Tibial artery (tissue), 4 donors: Measurements from ENCODE around the gene LRRTM3.

ENCODE experiments used
- DNase-seq, 2 donors: peaks; one replicate each; pipeline ENCODE4 v3.0.0-alpha.2; 2019
- H3K27ac ChIP-seq, 2 donors: fragments of 200-600 bp; sonication (generic) in 1 of 2; 1 replicate in 1 of 2; 2 replicates in 1 of 2; pipeline ENCODE4 v1.5.1; 2018 to 2019; ENCODE audit warnings: mild to moderate bottlenecking in 1 of 2
- H3K27me3 ChIP-seq, 2 donors: fragments of 200-600 bp; sonication (generic) in 1 of 2; one replicate each; pipeline versions ENCODE4 v1.5.1 to v1.6.0; 2016 to 2019
- H3K36me3 ChIP-seq, 3 donors: fragments of 200-600 bp; sonication (generic) in 2 of 3; one replicate each; pipeline ENCODE4 v1.5.1; 2016 to 2019; ENCODE audit warnings: mild to moderate bottlenecking in 2 of 3
- H3K4me1 ChIP-seq, 4 donors: fragments of 200-600 bp; sonication (generic) in 2 of 4; 1 replicate in 3 of 4; 2 replicates in 1 of 4; pipeline ENCODE4 v1.5.1; 2016 to 2019
- H3K4me3 ChIP-seq, 2 donors: fragments of 200-600 bp; sonication (generic) in 1 of 2; 1 replicate in 1 of 2; 2 replicates in 1 of 2; pipeline ENCODE4 v1.5.1; 2018 to 2019; ENCODE audit warnings: mild to moderate bottlenecking in 2 of 2
- H3K9me3 ChIP-seq, 3 donors: fragments of 200-600 bp; sonication (generic) in 1 of 3; one replicate each; pipeline ENCODE4 v1.5.1; 2016 to 2019
- intact Hi-C: fragments of 100-400 bp; cut with DNase I; formaldehyde crosslinking; loops from one replicate; pipeline ENCODE4 v1.15.0; 2023; ENCODE audit warnings: low total_unique reads
- TF ChIP-seq, protein P1 (sequence below), 2 experiments: fragments of 200-600 bp in 1 of 2; fragments of 450-650 bp in 1 of 2; IDR thresholded peaks; one replicate each; pipeline ENCODE4 v1.5.1; 2017 to 2019; ENCODE audit warnings: antibody characterized with exemption in 2 of 2, mild to moderate bottlenecking in 1 of 2, moderate library complexity in 1 of 2

LRRTM3 gene

DNA sequence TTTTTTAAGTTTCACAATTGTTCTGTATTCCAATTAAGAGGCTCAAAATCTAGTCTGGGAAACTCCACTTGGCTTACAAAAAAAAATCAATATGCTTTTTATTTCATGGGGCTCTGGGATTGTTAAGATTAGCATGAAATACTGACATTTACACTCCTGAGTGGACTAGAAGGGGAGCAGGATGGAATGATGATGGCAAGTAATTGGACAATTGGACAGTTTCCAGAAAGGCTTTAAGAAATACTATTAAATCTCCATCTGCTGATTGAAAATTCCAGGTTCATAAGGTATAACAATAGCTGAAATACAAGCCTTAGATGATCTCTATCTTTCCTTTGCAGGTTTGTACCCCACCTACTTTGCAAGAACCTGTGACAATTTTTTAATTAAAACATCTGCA lies 184.4 kb downstream of the LRRTM3 start:
- Histone ChIP-seq H3K27me3 (no peaks in the 10 kb centered on the region), H3K9me3 (no peaks in the 10 kb centered on the region), H3K36me3 (no peaks in the 10 kb centered on the region), H3K4me3 (no peak overlapping the region), H3K27ac (no peak overlapping the region), H3K4me1 (no peaks in the 10 kb centered on the region)
- no peak for DNase-seq
- TF ChIP-seq, protein P1, sequence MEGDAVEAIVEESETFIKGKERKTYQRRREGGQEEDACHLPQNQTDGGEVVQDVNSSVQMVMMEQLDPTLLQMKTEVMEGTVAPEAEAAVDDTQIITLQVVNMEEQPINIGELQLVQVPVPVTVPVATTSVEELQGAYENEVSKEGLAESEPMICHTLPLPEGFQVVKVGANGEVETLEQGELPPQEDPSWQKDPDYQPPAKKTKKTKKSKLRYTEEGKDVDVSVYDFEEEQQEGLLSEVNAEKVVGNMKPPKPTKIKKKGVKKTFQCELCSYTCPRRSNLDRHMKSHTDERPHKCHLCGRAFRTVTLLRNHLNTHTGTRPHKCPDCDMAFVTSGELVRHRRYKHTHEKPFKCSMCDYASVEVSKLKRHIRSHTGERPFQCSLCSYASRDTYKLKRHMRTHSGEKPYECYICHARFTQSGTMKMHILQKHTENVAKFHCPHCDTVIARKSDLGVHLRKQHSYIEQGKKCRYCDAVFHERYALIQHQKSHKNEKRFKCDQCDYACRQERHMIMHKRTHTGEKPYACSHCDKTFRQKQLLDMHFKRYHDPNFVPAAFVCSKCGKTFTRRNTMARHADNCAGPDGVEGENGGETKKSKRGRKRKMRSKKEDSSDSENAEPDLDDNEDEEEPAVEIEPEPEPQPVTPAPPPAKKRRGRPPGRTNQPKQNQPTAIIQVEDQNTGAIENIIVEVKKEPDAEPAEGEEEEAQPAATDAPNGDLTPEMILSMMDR (IDR thresholded peaks at IDR 0.05), result no peak
- intact Hi-C loops, result no loop called here

DNA sequence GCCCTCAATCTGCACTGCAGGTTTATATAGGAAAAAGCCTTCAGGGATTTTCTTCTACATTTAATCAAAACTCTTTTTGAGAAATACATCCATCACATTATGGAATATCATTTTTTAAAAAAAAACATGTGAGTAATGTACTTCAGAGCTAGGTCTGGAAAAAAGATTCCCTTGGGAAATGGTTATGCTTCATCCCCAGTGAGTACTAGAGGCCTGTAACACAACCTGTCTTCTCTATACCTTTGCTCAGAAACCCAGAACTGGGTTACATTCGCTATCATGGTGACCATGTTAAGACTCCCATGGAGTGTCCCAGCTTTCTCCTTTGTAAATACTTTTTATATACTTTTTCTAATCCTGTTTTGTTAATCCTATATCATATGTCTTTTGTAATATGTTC lies 186.9 kb downstream of the LRRTM3 start:
- DNase-seq, result no peak
- intact Hi-C loops, result no loop called here
- TF ChIP-seq, protein P1 (IDR thresholded peaks at IDR 0.05), result no peak
- Histone ChIP-seq H3K36me3 (no peaks in the 10 kb centered on the region), H3K4me1 (peaks cover 0 to 4% (median 0%) of the 10 kb centered on the region in 4 donors), H3K9me3 (no peaks in the 10 kb centered on the region), H3K27ac (no peak overlapping the region), H3K4me3 (no peak overlapping the region), H3K27me3 (no peaks in the 10 kb centered on the region)

DNA sequence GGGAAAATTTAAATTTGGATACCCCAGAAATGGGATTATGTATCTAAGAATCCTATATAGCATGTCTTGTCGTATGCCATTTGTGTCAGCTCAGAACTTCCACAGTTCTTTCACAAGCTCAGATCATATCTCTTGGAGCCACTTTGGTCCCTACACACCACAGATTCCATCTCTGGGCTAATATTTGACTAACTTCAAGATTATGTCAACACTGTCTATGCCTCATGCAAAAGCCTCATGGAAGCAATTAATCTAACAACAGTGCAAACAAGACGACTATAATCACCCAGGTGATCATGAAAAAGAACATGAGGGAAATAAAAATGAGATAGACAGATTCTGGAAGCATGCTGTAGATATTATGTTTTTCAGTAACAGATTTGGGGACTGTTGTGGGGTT lies 189.1 kb downstream of the LRRTM3 start:
- intact Hi-C loops, result no loop called here
- no peaks in the 10 kb centered on the region for H3K27me3 ChIP-seq

DNA sequence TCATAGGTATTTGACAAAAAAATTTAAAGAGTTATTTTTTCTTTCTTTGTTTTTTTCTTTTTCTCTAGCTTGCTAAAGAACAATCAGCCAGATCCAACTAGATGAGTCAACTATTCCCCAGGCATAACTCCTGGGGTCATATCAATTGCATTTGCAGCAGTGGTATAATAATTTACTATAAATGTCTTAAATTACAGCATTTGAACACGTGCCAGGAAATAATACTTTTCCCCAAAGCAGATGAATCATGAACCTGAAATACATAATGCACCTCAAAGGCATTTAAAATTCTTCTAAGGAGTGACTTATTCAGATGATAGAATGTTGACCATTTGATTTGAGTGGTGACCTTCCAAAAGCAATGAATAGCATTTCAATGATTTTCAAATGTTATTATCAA lies 190.1 kb downstream of the LRRTM3 start:
- H3K4me3 ChIP-seq, result no peak overlapping the region
- no peaks in the 10 kb centered on the region for H3K9me3 ChIP-seq
- intact Hi-C loops, result no loop called here
- no peaks in the 10 kb centered on the region for H3K36me3 ChIP-seq
- H3K27me3 ChIP-seq, result no peaks in the 10 kb centered on the region
- H3K4me1 ChIP-seq, result peaks cover 0 to 4% (median 0%) of the 10 kb centered on the region in 4 donors
- no peak overlapping the region for H3K27ac ChIP-seq
- TF ChIP-seq, protein P1 (IDR thresholded peaks at IDR 0.05), result no peak
- DNase-seq, result no peak

More for the DNA sequence above, 189.1 kb downstream of the LRRTM3 start:
- Histone ChIP-seq H3K4me3 (no peak overlapping the region), H3K36me3 (no peaks in the 10 kb centered on the region), H3K9me3 (no peaks in the 10 kb centered on the region), H3K4me1 (peaks cover 0 to 4% (median 0%) of the 10 kb centered on the region in 4 donors), H3K27ac (no peak overlapping the region)
- no peak for DNase-seq
- TF ChIP-seq, protein P1 (IDR thresholded peaks at IDR 0.05), result no peak

DNA sequence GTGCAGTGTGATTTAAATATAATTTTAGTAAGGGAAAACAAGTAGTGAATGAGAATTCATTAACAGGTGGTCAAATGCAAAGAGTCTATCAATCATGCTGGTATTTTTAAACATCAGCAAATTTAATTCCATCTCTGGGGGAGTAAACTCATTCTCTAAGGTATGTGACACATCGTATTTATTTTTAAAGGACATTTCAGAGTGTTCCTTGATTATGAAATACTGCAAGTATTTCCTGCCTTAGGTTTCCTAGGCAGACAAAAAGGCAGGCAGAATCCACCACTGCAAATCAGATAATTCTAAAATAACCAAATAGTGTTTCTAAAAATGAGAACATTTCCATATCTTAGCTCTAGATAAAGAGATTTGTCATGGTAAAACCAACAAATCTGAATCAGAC lies 193.8 kb downstream of the LRRTM3 start:
- Histone ChIP-seq H3K27me3 (no peaks in the 10 kb centered on the region), H3K9me3 (no peaks in the 10 kb centered on the region), H3K4me1 (peaks cover 0 to 4% (median 0%) of the 10 kb centered on the region in 4 donors), H3K36me3 (no peaks in the 10 kb centered on the region), H3K27ac (no peak overlapping the region), H3K4me3 (no peak overlapping the region)
- DNase-seq, result no peak
- TF ChIP-seq, protein P1 (IDR thresholded peaks at IDR 0.05), result no peak
- intact Hi-C loops, result no loop called here

DNA sequence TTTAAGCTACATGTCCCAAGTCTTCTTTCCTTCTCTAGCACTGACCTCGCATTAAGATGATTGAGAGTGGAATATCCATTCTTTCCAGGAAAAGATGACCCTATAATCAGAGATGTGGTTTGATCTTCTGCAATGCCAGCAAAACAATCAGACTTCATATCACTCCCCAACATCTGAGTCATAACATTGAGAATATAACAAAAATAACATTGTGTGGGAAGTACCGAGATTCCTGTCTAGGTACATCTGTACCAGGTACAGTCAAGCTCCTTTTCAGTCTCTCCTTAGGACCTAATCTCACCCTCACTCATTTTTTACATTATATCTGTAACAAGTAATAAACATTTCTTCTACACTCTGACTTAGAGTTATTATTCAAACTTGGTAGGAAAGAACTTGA lies 201.6 kb downstream of the LRRTM3 start:
- Histone ChIP-seq H3K9me3 (no peaks in the 10 kb centered on the region), H3K4me1 (no peaks in the 10 kb centered on the region), H3K36me3 (no peaks in the 10 kb centered on the region), H3K27ac (no peak overlapping the region), H3K4me3 (no peak overlapping the region), H3K27me3 (no peaks in the 10 kb centered on the region)
- intact Hi-C loops, result no loop called here
- no peak for DNase-seq
- TF ChIP-seq, protein P1 (IDR thresholded peaks at IDR 0.05), result no peak
